H1 (cell line): ENCODE data around the gene NAA25. TPM values are rescaled to one million over a fixed set of nuclear protein-coding genes. Genes with fewer than 3 reads are reported as not detected.

ENCODE experiments used
- CBX8 ChIP-seq: fragments of 300-800, 300-1000 bp; sonication (generic); IDR thresholded peaks from 2 replicates; pipeline ENCODE4 v1.7.1; 2016; ENCODE audit warnings: low read depth, low read length, borderline replicate concordance
- FOSL1 ChIP-seq: IDR thresholded peaks from 2 replicates; pipeline ENCODE4 v1.6.1; 2011; ENCODE audit warnings: mild to moderate bottlenecking, low read depth, low read length, moderate library complexity; ENCODE audit not compliant: insufficient read depth
- SP2 ChIP-seq: IDR thresholded peaks from 2 replicates; pipeline ENCODE4 v1.6.1; 2012; ENCODE audit warnings: mild to moderate bottlenecking, low read length, inconsistent platforms
- TAF7 ChIP-seq: optimal IDR thresholded peaks from 2 replicates; pipeline ENCODE3; 2011; ENCODE audit warnings: low read depth, mild to moderate bottlenecking, inconsistent platforms, low read length, moderate library complexity, borderline replicate concordance
- TBP ChIP-seq: IDR thresholded peaks from 2 replicates; pipeline ENCODE4 v1.6.1; 2011; ENCODE audit warnings: low read depth, low read length, improper control_type of control experiment
- polyA plus RNA-seq, 7 experiments: library from polyadenylated mRNA; depleted of rRNA in 3 of 7; stranded (reverse) in 5 of 7; unstranded in 2 of 7; fragments of >200 nt in 5 of 7; fragments of 200-250 nt in 2 of 7; gene quantifications; 1 replicate in 5 of 7; 2 replicates in 1 of 7; 4 replicates in 1 of 7; pipeline versions ENCODE4 v1.2.1 to v1.2.3, GENCODE V29; 2011 to 2013; ENCODE audit warnings: missing spikeins in 2 of 7, mixed read lengths in 2 of 7
- total RNA-seq: library from RNA; stranded (reverse); fragmentation: NEBNext Ultra II Directional; extraction: Animal tissue kit (Norgen Biotek cat#: 25700); gene quantifications from 2 replicates; pipeline ENCODE4 v1.2.1, GENCODE V29; 2021
- TF ChIP-seq, protein P1 (sequence below): IDR thresholded peaks from 2 replicates; pipeline ENCODE4 v1.6.1; 2011; ENCODE audit warnings: low read depth, mild to moderate bottlenecking, low read length; ENCODE audit not compliant: insufficient read depth

NAA25 gene
- total and polyA plus RNA-seq, 2 of the 8 experiments (the other 6 are each of a cell fraction or from before 2014, with no cell fraction given) = 10.8 to 60.3 TPM

DNA sequence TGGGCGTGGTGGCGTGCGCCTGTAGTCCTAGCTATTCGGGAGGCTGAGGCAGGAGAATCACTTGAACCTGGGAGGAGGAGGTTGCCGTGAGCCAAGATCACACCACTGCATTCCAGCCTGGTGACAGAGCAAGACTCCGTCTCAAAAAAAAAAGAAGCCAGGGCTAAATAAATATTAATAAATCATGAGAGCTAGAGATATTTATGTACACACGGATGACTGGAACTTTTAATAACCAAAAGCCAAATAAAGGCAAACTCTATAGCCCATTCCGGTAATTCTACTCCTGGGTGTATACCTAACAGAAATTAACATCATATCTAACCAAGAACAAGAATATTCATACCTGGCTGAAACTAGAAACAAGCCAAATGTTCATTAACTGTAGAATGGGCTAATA lies 9.1 kb upstream of the NAA25 start (continued):
- TF ChIP-seq TBP (no peak), SP2 (no peak), TAF7 (no peak), CBX8 (no peak), FOSL1 (no peak)
- TF ChIP-seq, protein P1, sequence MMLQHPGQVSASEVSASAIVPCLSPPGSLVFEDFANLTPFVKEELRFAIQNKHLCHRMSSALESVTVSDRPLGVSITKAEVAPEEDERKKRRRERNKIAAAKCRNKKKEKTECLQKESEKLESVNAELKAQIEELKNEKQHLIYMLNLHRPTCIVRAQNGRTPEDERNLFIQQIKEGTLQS = no peak
